HG03064 (cell line): ENCODE measurements around the gene RING1.
A peak's percentile ranks its signal among the peaks of the same experiment; 100 is the strongest.

Experiments used
- ATAC-seq: cut with Tn5 transposase; IDR thresholded peaks from one replicate; pipeline ENCODE4 v1.9.1; 2021; ENCODE audit warnings: low read depth; ENCODE audit not compliant: unreplicated experiment

RING1 gene

DNA sequence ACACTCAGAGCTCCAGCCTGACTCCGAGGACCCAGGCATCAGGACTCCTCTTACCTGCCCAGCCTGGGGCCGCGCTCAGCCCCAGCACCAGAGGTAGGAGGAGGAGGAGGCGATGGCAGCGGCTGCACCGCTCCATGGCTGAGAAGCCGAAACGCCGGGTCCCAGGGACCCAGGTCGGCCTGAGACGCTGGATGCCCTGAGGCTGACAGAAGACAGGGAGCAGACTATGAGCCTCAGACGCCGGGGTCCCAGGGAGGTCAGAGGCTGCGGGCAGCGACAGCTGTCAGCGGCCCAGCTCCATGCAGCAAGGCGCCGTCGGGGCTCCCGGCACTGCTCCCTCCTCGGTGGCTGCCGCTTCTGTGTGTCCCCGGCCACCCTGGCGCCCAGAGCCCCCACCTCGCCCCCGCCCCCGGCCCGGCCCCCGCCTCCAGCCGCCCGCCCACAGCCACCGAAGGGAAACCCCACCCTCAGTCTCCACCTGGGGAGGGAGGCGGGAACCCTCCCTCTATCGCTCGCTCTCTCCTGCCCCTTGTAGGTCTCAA lies 16.1 kb upstream of the RING1 start, which contains the start of gene COL11A2:
Gene COL11A2 (minus strand): TSS at position 363 of the 542 bp plus-strand sequence. CDS start 227 bp downstream, at position 136.
- no peak for ATAC-seq

DNA sequence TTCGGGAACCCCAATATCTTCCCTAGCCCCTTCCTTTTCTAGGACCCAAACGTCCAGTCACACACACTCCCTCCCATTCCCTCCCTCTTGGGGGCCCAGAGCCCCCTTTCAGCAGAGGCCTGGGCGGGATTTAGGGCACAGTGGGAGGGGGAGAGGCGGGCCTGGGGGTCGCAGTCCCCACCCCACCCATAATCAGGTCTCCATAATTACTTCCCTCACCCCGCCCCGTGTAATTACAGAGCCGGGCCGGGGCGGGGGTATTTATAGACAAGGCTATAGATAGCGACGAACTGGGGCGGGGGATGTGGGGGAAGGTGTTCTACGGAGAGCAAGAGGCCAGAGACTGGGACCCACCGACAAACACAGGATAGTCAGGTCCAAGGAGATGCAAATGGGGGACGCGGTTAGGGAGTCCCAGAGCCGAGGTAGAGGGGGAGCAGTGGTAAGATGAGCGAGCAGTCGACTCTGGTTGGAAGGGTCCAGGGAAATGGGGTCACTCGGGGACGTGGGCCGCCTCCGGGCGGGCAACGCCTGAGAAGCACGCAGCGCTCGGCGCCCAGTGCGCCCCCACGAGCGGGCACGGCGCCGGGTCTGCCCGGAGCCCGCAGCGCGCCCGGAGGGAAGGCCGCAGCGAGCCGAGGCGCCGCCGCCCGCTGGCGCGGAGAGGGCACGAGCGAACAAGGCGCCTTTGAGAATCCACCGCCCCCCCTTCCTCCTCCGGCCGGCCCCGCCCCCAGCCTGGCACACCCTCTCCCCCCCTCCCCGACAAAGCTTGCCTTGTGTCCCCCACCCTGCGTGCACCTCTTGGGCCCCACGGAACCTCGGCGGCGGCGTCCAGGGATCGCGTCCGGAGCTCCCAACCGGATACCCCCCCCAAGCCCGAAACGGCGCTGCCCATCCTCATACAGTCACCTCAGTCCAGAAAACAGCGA lies 15.4 kb upstream of the RING1 start:
- no peak for ATAC-seq

DNA sequence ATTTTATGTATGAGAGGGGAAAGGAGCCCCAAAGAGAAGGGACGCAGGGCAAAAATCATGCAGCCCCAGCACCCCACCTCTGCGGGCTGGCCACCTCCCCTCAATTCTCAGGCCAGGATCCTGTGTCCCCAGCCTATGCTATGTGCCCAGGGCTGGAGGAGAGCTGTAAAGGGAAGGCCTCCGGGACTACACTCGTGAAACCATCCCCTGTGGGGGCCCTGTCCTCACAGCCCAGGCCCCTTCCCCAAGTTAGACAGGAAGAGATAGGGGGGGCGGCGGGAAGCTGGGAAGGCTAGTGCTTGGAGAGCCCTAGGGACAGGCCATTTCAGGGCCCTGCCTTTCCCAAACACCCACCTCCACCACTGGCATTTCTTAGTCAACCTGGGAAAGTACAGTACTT lies 14.7 kb upstream of the RING1 start:
- ATAC-seq, result no peak

DNA sequence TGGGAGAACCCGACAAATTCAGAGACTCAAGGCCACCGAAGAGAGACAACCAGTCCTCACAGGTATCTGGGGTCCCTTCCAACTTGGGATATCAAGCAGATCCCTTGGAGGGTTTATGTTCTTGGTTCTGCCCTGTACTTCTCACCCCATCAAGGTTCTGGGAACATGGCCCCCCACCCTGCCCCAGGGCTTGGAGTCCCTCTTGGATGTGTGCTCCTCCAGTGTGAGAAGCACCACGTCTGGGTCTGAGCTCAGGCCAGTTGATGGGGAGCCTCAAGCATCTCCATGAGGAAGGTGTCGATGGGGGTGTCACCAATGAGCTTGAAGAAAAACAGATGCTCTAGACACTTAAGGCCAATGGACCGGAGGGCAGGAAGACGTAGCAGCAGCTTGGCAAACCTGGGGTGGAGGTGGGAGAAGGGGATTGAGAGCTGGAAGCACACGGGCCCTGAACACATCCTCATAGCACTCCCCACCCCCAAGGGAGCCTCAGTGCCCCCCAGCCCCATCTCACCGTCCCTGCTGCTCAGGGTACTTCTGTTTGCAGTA lies 13.8 kb upstream of the RING1 start:
- ATAC-seq, result no peak

DNA sequence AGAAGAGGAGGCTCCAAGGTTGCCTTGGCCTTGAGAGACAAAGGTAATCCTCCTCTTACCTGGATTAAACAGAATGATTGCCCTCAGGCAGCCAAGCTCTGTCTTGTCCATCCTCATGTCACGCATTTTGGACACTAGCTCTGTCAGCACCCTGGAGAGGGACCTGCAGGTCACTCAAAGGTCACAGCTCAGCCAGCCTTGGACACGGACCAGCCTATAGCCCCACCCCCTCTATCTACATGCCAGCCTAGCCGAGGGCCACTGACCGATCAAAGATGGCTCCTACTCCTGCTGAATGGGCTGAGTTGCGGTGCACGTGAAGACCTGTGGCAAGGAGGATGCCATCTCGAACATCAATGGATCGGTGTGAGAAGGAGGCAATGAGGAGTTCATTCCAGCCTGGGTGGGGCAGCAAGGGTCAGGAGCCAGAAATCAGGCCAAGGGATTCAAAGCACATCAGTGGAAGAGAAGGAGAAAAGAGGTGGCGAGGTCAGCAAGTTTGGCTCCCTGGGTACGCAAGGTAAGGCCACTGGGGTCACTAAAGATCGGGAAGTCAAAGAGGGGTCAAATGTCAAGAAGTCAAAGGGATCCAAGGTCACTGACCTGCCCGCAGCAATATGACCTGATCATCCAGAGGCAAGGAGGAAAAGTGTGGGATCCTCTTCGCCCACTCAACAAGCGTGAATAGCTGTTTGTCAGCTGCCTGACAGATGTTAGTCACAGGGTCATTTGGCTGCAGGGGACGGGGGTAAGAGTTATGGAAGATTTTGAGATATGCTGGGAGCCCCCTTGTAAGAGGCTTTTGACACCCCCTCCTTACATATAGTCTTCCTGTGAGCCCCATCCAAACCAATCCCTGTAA lies 12.8 kb upstream of the RING1 start:
- no peak for ATAC-seq

DNA sequence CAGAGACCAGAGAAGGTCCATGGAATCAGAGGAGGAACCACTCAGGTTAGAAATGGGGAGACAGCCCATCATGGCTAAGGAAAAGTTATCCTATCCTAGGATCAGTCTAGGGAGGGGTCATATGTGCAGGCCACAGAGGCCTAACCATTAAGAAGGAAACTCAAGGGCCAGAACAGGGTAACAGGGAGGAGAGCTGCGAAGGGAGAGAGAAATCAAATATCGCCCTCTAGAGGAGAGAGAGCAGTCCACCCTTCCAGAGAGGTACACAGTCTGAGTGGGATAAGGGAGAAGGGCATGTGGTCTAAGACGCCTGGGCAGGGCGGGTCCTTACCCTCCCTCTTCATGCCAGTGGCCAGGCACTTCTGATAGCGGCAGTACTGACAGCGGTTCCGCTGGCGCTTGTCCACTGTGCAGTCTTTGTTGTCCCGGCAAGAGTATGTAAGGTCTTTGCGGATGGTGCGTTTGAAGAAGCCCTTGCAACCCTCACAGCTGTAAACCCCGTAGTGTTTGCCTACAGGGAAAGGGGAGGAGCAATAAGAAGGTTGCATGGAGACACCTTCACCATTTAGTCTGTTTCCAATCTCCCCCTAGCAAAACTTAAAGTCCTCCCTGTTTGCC lies 10.8 kb upstream of the RING1 start:
- no peak for ATAC-seq

DNA sequence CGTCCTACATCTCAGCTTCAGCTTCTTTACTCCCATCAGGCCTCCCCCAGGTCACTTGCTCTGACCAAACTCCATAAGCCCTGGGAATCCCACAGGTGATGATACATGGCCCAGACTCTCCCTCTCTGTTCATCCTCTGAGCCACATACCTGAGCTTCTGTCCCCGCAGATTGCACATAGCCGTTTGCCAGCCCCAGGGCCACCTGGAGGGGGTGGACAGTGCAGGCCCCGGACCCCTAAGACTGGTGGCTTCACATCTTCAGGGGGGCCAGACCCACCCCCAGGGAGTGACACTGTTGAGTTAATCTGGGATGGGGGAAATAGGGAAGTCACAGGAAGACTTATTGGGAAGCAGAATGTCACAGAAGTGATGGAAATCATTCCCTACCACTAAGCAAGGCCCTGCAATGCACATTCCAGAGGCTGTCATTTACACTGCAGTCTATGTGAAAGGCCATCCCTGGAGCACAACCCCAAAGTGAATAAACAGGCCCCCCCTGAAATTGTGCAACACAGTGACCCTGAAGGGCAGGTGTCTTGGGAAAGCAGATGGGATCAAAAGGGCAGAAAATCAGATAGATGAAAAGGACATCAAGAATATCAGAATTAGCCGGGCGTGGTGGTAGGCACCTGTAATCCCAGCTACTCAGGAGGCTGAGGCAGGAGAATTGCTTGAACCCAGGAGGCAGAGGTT lies 10.0 kb upstream of the RING1 start:
- ATAC-seq, result no peak

DNA sequence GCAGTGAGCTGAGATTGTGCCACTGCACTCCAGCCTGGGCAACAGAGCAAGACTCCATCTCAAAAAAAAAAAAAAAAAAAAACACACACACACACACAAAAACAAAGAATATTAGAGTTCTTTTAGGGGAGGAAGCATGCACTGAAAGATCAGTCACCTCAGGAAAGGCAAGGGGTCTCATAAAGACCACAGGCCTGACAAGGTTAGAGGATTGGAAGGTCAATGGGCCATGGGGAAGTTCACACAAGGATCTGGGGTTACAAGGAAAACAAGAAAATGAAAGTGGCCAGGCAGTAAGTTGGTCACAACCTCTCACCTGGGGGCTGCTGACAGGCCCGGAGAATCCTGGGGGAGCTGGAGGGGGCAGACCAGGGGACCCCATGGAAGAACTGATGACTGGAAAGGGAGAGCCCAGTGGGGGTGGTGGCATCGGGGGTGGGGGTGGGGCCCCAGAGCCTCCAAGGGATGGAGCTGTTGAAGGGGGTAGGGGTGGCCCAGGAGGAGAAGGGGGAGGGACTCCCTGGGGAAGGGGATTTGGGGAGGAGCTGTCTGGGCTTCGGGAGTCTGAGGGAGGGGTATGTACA lies 9.4 kb upstream of the RING1 start:
- no peak for ATAC-seq

DNA sequence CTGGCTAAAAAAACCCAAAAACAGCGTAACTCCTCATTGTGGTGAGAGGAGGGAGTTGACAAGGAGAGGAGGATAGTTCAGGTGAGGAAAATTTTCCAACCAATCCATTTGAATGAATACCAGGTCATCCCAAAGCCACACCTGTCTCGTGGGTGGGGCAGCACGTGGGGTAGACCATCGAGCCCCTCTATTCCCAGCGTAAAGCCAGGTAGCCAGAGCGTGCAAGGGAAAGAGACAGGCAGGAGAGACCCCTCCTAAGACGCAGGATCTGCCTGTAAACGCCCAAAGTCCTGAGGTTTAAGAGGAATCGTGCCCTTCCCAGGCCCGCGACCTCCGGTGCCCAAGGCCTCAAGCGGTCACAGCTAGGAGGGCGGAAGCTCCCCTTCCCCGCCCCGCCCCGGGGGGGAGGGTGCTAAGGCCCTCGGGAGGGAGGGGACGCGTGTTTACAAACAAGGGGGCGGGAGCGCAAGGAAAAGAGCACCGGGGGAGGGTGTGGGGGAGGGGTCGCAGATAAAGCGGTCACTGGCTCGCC lies 8.5 kb upstream of the RING1 start:
- ATAC-seq, result peak; percentile 24

DNA sequence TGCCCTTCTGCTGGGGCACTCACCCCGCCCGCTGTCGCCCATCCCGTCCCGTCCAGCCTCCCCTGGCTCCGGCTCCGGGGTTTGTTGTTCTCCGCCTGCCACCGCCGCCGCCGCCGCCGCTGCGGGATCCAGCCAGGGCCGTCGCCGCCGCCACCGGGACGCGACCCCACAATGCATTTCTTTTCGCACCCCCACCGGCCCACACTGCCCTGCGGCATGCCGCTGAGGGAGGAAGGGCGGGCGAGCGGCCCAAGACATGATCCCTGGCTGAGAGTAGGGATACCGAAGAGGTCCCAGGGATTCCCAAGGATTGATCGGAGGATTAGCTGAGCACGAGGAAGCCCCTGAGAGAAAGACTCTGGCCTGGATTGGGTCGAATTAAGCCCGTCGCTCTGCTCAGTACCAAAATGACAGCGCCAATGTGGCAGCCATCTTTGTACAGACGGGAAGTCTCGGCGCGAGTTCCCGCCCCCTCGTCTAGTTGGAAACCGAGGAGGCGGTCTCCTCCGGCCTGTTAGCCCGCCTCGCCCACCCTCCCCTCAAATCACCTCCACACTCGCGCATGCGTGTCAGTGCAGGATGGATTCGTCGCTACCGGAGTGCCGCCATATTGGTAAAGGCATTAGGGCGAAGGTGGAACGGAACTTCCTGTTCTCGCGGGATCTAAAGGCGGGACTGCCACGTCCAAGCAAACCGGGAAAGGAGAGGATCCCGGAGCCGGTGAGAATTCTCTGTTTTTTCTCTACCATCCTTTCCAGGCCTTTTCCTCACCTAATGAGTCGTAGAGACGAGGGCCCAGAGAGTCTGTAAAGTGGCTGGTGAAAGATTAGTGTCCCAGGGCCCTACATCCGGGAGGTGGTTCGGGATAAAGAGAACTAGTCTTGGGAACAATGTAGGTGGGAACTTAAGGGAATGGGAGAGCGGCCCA lies 7.8 kb upstream of the RING1 start, which contains the start of the genes RXRB and SLC39A7:
Gene RXRB (minus strand): TSS at position 447 of the 928 bp plus-strand sequence. CDS start 189 bp downstream, at position 258.
Gene SLC39A7 (plus strand): TSS at position 649 of the 928 bp plus-strand sequence. CDS start 379 bp downstream, outside the sequence.
- ATAC-seq, result peak; percentile 40

DNA sequence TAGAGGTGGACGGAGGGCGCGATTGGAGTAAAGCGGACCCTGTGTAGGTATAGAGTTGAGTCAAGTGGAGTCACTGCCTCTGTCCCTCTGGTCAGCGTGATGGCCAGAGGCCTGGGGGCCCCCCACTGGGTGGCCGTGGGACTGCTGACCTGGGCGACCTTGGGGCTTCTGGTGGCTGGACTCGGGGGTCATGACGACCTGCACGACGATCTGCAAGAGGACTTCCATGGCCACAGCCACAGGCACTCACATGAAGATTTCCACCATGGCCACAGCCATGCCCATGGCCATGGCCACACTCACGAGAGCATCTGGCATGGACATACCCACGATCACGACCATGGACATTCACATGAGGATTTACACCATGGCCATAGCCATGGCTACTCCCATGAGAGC lies 7.2 kb upstream of the RING1 start:
- no peak for ATAC-seq

DNA sequence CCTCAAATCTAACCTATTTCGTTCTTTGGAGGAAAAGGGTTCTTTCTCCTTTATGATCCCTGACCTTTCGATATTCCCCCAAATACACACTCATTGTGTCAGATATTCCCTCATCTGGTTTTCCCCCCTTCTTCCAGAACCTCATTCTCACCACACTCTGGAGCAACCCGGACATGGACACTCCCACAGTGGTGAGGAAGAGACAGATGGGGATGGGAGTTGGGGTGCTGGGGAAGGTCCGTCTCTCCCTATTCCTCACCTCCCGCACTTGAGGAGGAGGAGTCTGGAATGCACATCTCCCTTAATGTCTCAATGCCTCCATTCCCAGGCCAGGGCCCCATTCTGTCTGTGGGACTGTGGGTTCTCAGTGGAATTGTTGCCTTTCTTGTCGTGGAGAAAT lies 6.4 kb upstream of the RING1 start:
- ATAC-seq, result no peak

DNA sequence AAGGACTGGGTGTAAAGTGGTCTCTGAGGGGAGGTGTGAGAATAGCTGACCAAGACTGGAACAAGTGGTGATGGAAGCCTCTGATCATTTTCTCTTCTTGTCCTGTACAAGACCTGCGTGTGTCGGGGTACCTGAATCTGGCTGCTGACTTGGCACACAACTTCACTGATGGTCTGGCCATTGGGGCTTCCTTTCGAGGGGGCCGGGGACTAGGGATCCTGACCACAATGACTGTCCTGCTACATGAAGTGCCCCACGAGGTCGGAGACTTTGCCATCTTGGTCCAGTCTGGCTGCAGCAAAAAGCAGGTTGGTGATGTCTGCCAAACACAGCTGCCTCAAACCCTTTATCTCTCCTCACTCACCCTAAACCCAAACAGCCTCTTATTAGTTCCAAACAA lies 5.5 kb upstream of the RING1 start:
- no peak for ATAC-seq

DNA sequence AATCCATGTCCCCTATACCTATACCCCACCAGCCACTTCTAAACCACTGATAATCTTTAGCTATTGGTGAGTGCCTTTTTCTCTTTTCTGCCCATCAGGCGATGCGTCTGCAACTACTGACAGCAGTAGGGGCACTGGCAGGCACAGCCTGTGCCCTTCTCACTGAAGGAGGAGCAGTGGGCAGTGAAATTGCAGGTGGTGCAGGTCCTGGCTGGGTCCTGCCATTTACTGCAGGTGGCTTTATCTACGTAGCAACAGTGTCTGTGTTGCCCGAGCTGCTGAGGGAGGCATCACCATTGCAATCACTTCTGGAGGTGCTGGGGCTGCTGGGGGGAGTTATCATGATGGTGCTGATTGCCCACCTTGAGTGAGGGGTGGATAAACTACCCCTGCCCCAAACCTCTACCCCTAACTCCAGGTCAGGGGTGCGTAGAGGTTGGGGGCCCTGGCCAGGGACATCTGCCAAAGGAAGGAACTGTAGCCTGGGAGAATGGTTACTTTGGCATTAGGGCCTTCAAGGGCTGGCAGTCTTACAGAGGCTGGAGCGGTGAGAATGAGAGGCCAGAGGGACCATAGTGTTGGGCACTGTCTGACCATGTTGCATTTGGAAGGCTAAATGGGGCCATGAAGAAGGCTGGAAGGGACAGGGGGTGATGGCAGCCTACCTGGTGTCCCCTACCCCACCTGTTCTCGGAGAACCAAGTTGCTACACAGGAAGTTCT lies 4.7 kb upstream of the RING1 start:
- no peak for ATAC-seq

DNA sequence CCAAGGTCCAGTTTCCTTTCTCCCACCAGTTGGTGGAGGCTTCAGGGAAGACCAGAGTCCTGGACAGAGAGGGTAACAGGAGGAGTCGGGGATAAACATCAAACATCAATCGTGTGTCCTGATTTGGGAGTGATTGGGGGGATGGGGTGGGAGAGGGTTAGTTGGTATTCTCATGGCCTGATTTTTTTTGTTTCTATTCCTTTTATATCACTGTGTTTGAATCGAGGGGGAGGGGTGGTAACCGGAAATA lies 4.2 kb upstream of the RING1 start:
- ATAC-seq, result no peak

DNA sequence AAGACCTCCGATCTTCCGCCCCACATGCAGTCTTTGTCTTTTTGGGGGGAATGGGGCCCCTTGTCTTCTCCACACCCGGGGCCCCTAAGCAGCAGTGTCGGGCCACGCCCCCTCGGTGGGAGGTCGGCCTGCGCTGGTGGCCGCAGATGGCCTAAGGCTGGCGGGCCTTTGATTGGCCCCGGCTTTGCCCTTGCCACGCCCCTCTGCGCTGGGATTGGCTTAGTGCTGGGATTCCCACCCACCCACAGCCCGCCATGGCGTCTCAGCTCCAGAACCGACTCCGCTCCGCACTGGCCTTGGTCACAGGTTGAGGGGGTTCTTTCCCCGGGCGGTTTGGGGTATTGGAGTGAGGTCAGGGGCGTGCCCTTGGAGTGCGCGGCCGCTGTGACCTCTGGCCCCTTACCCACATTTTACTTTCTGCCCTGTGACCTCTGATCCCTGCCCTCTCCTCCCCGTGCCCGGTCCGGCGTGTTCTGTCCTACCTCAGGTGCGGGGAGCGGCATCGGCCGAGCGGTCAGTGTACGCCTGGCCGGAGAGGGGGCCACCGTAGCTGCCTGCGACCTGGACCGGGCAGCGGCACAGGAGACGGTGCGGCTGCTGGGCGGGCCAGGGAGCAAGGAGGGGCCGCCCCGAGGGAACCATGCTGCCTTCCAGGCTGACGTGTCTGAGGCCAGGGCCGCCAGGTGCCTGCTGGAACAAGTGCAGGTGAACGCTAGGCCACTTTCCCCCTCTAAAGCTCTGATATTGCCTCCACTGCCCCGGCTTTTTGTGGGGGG lies 3.7 kb upstream of the RING1 start, which contains the start of gene HSD17B8:
Gene HSD17B8 (plus strand): TSS at position 241 of the 776 bp plus-strand sequence. CDS start 14 bp downstream, at position 255.
- no peak for ATAC-seq
